GM12864 (cell line): ENCODE measurements around the gene GPR27.

Experiments
- DNase-seq: peaks from one replicate; pipeline ENCODE4 v3.0.0-alpha.2; 2011; ENCODE audit warnings: low read depth
- H3K4me3 ChIP-seq: 2 replicates; pipeline ENCODE4 v1.5.1; 2011; ENCODE audit warnings: mild to moderate bottlenecking, low read depth, low read length, control low read depth
- TF ChIP-seq, protein P1 (sequence below): IDR thresholded peaks from 2 replicates; pipeline ENCODE4 v1.5.1; 2011; ENCODE audit warnings: low read depth, mild to moderate bottlenecking, moderate library complexity, low read length, control low read depth, inconsistent platforms; ENCODE audit errors: missing control alignments

Gene GPR27

GRCh38 chr3:71791634-71792033 lies 38.0 kb downstream of the GPR27 start:
- DNase-seq: no peak
- H3K4me3 ChIP-seq: no peak overlapping the region
- TF ChIP-seq, protein P1, sequence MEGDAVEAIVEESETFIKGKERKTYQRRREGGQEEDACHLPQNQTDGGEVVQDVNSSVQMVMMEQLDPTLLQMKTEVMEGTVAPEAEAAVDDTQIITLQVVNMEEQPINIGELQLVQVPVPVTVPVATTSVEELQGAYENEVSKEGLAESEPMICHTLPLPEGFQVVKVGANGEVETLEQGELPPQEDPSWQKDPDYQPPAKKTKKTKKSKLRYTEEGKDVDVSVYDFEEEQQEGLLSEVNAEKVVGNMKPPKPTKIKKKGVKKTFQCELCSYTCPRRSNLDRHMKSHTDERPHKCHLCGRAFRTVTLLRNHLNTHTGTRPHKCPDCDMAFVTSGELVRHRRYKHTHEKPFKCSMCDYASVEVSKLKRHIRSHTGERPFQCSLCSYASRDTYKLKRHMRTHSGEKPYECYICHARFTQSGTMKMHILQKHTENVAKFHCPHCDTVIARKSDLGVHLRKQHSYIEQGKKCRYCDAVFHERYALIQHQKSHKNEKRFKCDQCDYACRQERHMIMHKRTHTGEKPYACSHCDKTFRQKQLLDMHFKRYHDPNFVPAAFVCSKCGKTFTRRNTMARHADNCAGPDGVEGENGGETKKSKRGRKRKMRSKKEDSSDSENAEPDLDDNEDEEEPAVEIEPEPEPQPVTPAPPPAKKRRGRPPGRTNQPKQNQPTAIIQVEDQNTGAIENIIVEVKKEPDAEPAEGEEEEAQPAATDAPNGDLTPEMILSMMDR: no peak

DNA sequence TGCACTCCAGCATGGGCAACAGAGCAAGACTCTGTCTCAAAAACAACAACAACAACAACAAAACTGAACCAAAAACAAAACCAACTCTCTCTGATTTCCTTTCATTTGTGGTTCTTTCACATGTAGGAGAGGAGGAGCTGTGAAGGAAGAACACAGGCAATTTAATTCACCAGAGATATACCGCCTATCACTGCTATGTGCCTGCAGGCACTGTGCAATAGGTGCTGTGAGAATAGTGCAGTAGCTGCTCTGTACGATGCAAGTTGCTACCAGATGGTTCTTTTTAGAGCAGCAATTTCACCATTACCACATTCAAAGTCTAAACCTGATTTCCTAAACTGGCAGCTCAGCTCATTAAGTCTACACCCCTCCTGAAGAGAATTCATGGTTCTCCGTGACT lies 42.6 kb downstream of the GPR27 start:
- TF ChIP-seq, protein P1: no peak
- no peak for DNase-seq
- no peak overlapping the region for H3K4me3 ChIP-seq

DNA sequence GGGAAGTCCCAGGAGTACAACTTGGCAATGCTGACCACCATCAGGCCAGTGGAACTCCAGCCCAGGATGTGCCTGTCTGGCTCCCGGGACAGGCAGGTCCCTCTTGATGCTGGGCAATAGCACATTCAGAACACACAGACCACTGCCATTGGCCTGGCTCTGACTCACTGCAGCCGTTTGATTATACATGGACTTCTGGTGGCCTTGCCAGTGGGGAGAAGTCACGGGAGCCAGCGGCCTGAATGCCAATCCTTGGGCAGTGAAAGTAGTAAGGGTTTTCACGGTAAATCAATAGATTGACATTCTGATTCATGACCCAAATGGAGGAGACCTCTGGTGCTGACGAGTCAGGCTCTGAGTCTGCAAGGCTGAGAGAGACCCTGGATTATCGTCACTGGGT lies 43.8 kb downstream of the GPR27 start:
- TF ChIP-seq, protein P1: no peak
- no peak overlapping the region for H3K4me3 ChIP-seq
- DNase-seq: no peak

DNA sequence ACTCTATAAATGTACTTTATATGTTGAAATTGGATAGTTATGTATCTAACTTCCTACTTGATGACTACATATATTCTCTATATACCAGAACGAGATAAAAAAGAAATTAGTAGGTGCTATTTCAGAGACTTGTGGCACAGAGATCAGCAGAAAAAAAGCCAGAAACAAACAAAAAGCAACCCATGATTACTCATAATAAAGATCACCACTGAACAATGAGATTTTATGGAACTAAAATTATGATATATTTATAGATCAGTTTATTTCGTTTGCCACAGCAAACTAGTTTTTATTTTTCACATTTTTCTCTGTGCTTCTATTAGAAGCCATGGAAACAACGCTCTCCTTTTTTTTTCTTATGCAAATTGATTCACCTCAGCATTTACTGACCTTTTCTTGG lies 46.4 kb downstream of the GPR27 start:
- DNase-seq: no peak
- H3K4me3 ChIP-seq: no peak overlapping the region
- TF ChIP-seq, protein P1: no peak

GRCh38 chr3:71801986-71802385 lies 48.3 kb downstream of the GPR27 start:
- TF ChIP-seq, protein P1: no peak
- no peak overlapping the region for H3K4me3 ChIP-seq
- DNase-seq: no peak

GRCh38 chr3:71803248-71803647 lies 49.6 kb downstream of the GPR27 start:
- TF ChIP-seq, protein P1: no peak
- DNase-seq: no peak
- H3K4me3 ChIP-seq: no peak overlapping the region

- DNase-seq: no peak
- TF ChIP-seq, protein P1: no peak
Measured at GRCh38 chr3:71805199-71805598, 51.5 kb downstream of the GPR27 start.

More at GRCh38 chr3:71805199-71805598, 51.5 kb downstream of the GPR27 start:
- H3K4me3 ChIP-seq: no peak overlapping the region
